CD14-positive monocyte (primary cell): ENCODE results near the gene GLYATL2. TPM values are rescaled to one million over a fixed set of nuclear protein-coding genes. Genes with fewer than 3 reads are reported as not detected.

Experiments
- DNase-seq, 3 donors: peaks; one replicate each; pipeline ENCODE4 v3.0.0-alpha.2; 2011 to 2022
- H2AFZ ChIP-seq: 2 replicates; pipeline ENCODE4 v1.6.0; 2012; ENCODE audit warnings: mild to moderate bottlenecking, low read depth, low read length, inconsistent platforms; ENCODE audit not compliant: insufficient read depth, poor library complexity, severe bottlenecking
- H3K27ac ChIP-seq, 2 donors: 1 replicate in 1 of 2; 2 replicates in 1 of 2; pipeline ENCODE4 v1.5.1; 2012 to 2013; ENCODE audit warnings: low read length in 2 of 2, control low read depth in 1 of 2, inconsistent platforms in 1 of 2, low read depth in 1 of 2, mild to moderate bottlenecking in 1 of 2
- H3K27me3 ChIP-seq, 2 donors: one replicate each; pipeline versions ENCODE4 v1.6.0 to v1.6.1; 2011 to 2013; ENCODE audit warnings: low read length in 2 of 2; ENCODE audit not compliant: control insufficient read depth in 2 of 2, insufficient read depth in 2 of 2
- H3K36me3 ChIP-seq, 2 donors: replicated peaks in 1 of 2; 1 replicate in 1 of 2; 2 replicates in 1 of 2; pipeline versions ENCODE4 v1.5.1 to v1.6.1; 2012 to 2013; ENCODE audit warnings: low read length in 2 of 2, control low read depth in 1 of 2, inconsistent platforms in 1 of 2, mild to moderate bottlenecking in 1 of 2; ENCODE audit not compliant: insufficient read depth in 2 of 2, control insufficient read depth in 1 of 2
- H3K4me1 ChIP-seq, 2 donors: 1 replicate in 1 of 2; 2 replicates in 1 of 2; pipeline versions ENCODE4 v1.5.1 to v1.6.1; 2012 to 2013; ENCODE audit warnings: low read length in 2 of 2, control low read depth in 1 of 2, inconsistent platforms in 1 of 2, mild to moderate bottlenecking in 1 of 2, moderate library complexity in 1 of 2; ENCODE audit not compliant: insufficient read depth in 2 of 2, control insufficient read depth in 1 of 2
- H3K4me2 ChIP-seq: replicated peaks from 2 replicates; pipeline ENCODE3; 2012; ENCODE audit warnings: low read length, moderate library complexity, mild to moderate bottlenecking; ENCODE audit not compliant: poor library complexity, severe bottlenecking; ENCODE audit errors: extremely low read depth
- H3K4me3 ChIP-seq, 3 experiments: fragments of 200-600 bp in 1 of 3; sonication (generic) in 1 of 3; replicated peaks in 1 of 3; 1 replicate in 2 of 3; 2 replicates in 1 of 3; pipeline ENCODE4 v1.5.1; 2011 to 2013; ENCODE audit warnings: low read length in 3 of 3, mild to moderate bottlenecking in 3 of 3, control low read depth in 2 of 3, low read depth in 2 of 3, inconsistent platforms in 1 of 3, moderate library complexity in 1 of 3
- H3K79me2 ChIP-seq: 2 replicates; pipeline ENCODE4 v1.6.0; 2012; ENCODE audit warnings: mild to moderate bottlenecking, control low read depth, inconsistent platforms, low read length, moderate library complexity; ENCODE audit not compliant: insufficient read depth
- H3K9ac ChIP-seq: 2 replicates; pipeline ENCODE4 v1.6.0; 2017; ENCODE audit warnings: low read length, mild to moderate bottlenecking; ENCODE audit not compliant: insufficient read depth, poor library complexity, severe bottlenecking
- H3K9me3 ChIP-seq, 2 donors: replicated peaks in 1 of 2; 1 replicate in 1 of 2; 2 replicates in 1 of 2; pipeline versions ENCODE4 v1.5.1 to v1.6.1; 2012 to 2013; ENCODE audit warnings: low read length in 2 of 2, control low read depth in 1 of 2; ENCODE audit not compliant: control insufficient read depth in 1 of 2, insufficient read depth in 1 of 2
- H4K20me1 ChIP-seq: 2 replicates; pipeline ENCODE4 v1.6.0; 2012; ENCODE audit warnings: mild to moderate bottlenecking, low read length, control low read depth, moderate library complexity; ENCODE audit not compliant: insufficient read depth
- H3K27ac Mint-ChIP-seq, 7 donors: one replicate each; pipeline ENCODE4 v1.8.0; 2020; ENCODE audit warnings: mild to moderate bottlenecking in 7 of 7, mixed read lengths in 7 of 7, moderate library complexity in 6 of 7, inconsistent platforms in 2 of 7
- H3K27me3 Mint-ChIP-seq, 3 donors: one replicate each; pipeline ENCODE4 v1.8.0; 2021 to 2022; ENCODE audit warnings: low read depth in 3 of 3, mild to moderate bottlenecking in 3 of 3, mixed read lengths in 3 of 3, moderate library complexity in 3 of 3, inconsistent platforms in 1 of 3
- H3K36me3 Mint-ChIP-seq, 2 donors: one replicate each; pipeline ENCODE4 v1.8.0; 2020; ENCODE audit warnings: mixed read lengths in 2 of 2, inconsistent platforms in 1 of 2, mild to moderate bottlenecking in 1 of 2
- H3K4me1 Mint-ChIP-seq: one replicate; pipeline ENCODE4 v1.8.0; 2020; ENCODE audit warnings: mild to moderate bottlenecking, mixed read lengths
- H3K4me3 Mint-ChIP-seq, 2 donors: one replicate each; pipeline ENCODE4 v1.8.0; 2020; ENCODE audit warnings: mild to moderate bottlenecking in 2 of 2, mixed read lengths in 2 of 2, moderate library complexity in 1 of 2
- H3K9me3 Mint-ChIP-seq, 7 donors: one replicate each; pipeline ENCODE4 v1.8.0; 2020 to 2022; ENCODE audit warnings: mixed read lengths in 7 of 7, mild to moderate bottlenecking in 6 of 7, moderate library complexity in 6 of 7, inconsistent platforms in 2 of 7
- whole genome bisulfite sequencing: methylation state at CpG from one replicate; pipeline ENCODE4 v1.1.5; 2013; ENCODE audit warnings: missing lambda C conversion rate; ENCODE audit not compliant: insufficient coverage; 5-methylcytosine and 5-hydroxymethylcytosine counted together
- intact Hi-C, 2 donors: fragments of 100-400 bp; cut with micrococcal nuclease; formaldehyde crosslinking; loops; one replicate each; pipeline versions ENCODE4 v1.15.0 to v1.15.1; 2023
- polyA plus RNA-seq, 3 donors: library from polyadenylated mRNA; depleted of rRNA in 1 of 3; unstranded in 2 of 3; stranded (reverse) in 1 of 3; fragments of 300-500 nt in 2 of 3; fragments of >200 nt in 1 of 3; fragmentation: Illumina TruSeq in 2 of 3; gene quantifications; 1 replicate in 2 of 3; 2 replicates in 1 of 3; pipeline ENCODE4 v1.2.3, GENCODE V29; 2012 to 2021
- TF ChIP-seq, protein P1 (sequence below): fragments of 200-600 bp; IDR thresholded peaks from one replicate; pipeline ENCODE4 v1.8.0; 2022; ENCODE audit warnings: antibody characterized with exemption, mild to moderate bottlenecking

The GLYATL2 gene
- polyA plus RNA-seq, 3 donors: not detected

DNA sequence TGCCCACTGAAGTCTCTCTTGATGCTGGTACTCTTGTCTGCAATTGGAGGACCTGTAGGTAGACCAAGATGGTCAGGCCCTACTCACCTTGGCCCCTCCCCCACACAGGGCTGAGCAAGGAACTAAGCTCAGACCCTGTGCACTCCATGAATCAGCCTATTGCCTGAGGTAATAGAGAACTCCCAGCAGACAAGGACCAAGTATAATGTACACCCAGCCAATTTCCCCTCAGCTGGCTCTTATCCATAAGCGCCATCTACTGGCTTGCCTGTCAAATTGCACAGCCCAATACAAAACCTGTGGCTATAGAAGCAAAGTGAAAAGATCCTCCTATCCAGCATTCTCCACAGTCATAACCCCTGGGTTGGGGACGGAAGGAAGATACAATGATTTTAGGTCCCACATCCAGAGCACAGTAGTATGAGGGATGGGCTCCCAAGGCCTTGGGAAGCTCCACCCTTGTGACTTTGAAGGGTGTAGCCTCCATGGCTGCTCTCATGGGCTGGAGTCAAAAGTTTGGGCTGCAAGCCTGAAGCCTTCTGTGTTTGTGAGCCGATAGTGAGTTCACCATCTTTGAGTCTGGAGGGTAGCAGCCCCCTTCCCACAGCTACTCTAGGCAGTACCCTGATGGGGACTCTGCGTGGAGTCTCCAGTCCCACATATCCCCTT is 56.0 kb downstream of the GLYATL2 start:
- WGBS: no CpG with 5 or more reads among the region's 4 CpGs
- DNase-seq: peak; percentile 30 to 63 (median 59)
- Mint-ChIP-seq H3K4me3 (no peak overlapping the region), H3K27me3 (peaks cover 0 to 3% (median 2%) of the 10 kb centered on the region in 3 donors), H3K4me1 (no peaks in the 10 kb centered on the region), H3K27ac (no peak overlapping the region), H3K36me3 (no peaks in the 10 kb centered on the region), H3K9me3 (peaks cover 0 to 3% (median 0%) of the 10 kb centered on the region in 7 donors)
- Histone ChIP-seq H3K27me3 (no peaks in the 10 kb centered on the region), H3K9me3 (no peaks in the 10 kb centered on the region), H2AFZ (no peak overlapping the region), H3K4me3 (no peak overlapping the region), H3K9ac (no peak overlapping the region), H3K79me2 (no peaks in the 10 kb centered on the region), H3K36me3 (no peaks in the 10 kb centered on the region), H3K27ac (no peak overlapping the region), H3K4me2 (no peak overlapping the region), H4K20me1 (no peaks in the 10 kb centered on the region), H3K4me1 (no peaks in the 10 kb centered on the region)
- intact Hi-C loops: loop anchor here (2.0 kb wide), 2 partner anchors 134 to 138 kb away; no protein-coding TSS in a partner anchor
- TF ChIP-seq, protein P1, sequence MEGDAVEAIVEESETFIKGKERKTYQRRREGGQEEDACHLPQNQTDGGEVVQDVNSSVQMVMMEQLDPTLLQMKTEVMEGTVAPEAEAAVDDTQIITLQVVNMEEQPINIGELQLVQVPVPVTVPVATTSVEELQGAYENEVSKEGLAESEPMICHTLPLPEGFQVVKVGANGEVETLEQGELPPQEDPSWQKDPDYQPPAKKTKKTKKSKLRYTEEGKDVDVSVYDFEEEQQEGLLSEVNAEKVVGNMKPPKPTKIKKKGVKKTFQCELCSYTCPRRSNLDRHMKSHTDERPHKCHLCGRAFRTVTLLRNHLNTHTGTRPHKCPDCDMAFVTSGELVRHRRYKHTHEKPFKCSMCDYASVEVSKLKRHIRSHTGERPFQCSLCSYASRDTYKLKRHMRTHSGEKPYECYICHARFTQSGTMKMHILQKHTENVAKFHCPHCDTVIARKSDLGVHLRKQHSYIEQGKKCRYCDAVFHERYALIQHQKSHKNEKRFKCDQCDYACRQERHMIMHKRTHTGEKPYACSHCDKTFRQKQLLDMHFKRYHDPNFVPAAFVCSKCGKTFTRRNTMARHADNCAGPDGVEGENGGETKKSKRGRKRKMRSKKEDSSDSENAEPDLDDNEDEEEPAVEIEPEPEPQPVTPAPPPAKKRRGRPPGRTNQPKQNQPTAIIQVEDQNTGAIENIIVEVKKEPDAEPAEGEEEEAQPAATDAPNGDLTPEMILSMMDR: peak; percentile 93

DNA sequence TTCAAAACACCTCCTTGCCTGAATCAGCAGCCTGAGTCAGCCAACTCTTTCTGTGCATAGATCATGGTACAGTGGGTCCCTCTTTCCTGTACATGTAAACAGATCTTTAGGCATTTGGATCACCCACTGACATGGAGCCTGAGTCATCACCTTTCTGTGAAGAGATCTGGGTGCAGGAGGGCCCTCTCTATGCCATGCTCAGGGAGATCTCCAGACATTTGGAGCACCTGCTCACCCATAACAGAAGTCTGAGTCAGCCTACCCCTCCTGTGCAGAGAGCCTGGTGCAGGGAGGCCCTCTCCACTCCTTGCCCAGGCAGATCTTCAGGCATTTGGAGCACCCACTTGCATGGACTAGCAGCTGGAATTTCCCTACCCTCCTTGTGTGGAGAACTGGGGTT is 56.6 kb downstream of the GLYATL2 start:
- no peaks in the 10 kb centered on the region for H3K4me1 ChIP-seq
- H3K9ac ChIP-seq: no peak overlapping the region
- Mint-ChIP-seq H3K27me3 (peaks cover 0 to 3% (median 2%) of the 10 kb centered on the region in 3 donors), H3K36me3 (no peaks in the 10 kb centered on the region), H3K4me3 (no peak overlapping the region), H3K4me1 (no peaks in the 10 kb centered on the region), H3K9me3 (peaks cover 0 to under 1% (median 0%) of the 10 kb centered on the region in 7 donors), H3K27ac (no peak overlapping the region)
- no peaks in the 10 kb centered on the region for H3K36me3 ChIP-seq
- TF ChIP-seq, protein P1: no peak
- H3K27me3 ChIP-seq: no peaks in the 10 kb centered on the region
- DNase-seq: no peak
- no peak overlapping the region for H3K27ac ChIP-seq
- H3K9me3 ChIP-seq: no peaks in the 10 kb centered on the region
- intact Hi-C loops: loop anchor here (2.0 kb wide), 2 partner anchors 133 to 137 kb away; no protein-coding TSS in a partner anchor
- H2AFZ ChIP-seq: no peak overlapping the region
- no peaks in the 10 kb centered on the region for H4K20me1 ChIP-seq
- H3K4me2 ChIP-seq: no peak overlapping the region
- H3K4me3 ChIP-seq: no peak overlapping the region
- H3K79me2 ChIP-seq: no peaks in the 10 kb centered on the region
